T-helper 17 cell (primary cell): ENCODE results near the gene PRAC2. TPM values are rescaled to one million over a fixed set of nuclear protein-coding genes. Genes with fewer than 3 reads are reported as not detected.

Experiments used
- ATAC-seq: fragments of 150-1000 bp; cut with Tn5 transposase; 2 replicates; pipeline ENCODE4 v1.10.0; 2021; ENCODE audit warnings: mild to moderate bottlenecking, moderate library complexity
- DNase-seq, 3 donors: peaks; one replicate each; pipeline versions ENCODE4 v3.0.0 to v3.0.0-alpha.2; 2020 to 2021
- H3K9me3 ChIP-seq: one replicate; pipeline ENCODE4 v1.7.0; 2013; ENCODE audit warnings: low read length, mild to moderate bottlenecking; ENCODE audit not compliant: control insufficient read depth, poor library complexity, severe bottlenecking
- H3K27ac Mint-ChIP-seq: one replicate; pipeline ENCODE4 v1.8.0; 2022; ENCODE audit warnings: mild to moderate bottlenecking, moderate library complexity, mixed read lengths
- H3K27me3 Mint-ChIP-seq: one replicate; pipeline ENCODE4 v1.8.0; 2022; ENCODE audit warnings: mixed read lengths
- H3K36me3 Mint-ChIP-seq: one replicate; pipeline ENCODE4 v1.8.0; 2022; ENCODE audit warnings: low read depth, mixed read lengths
- H3K4me1 Mint-ChIP-seq: one replicate; pipeline ENCODE4 v1.8.0; 2022; ENCODE audit warnings: mild to moderate bottlenecking, mixed read lengths
- H3K4me3 Mint-ChIP-seq: one replicate; pipeline ENCODE4 v1.8.0; 2022; ENCODE audit warnings: mild to moderate bottlenecking, moderate library complexity, mixed read lengths
- total RNA-seq, 4 donors: library from RNA in 2 of 4; stranded (reverse) in 2 of 4; gene quantifications; one replicate each; pipeline ENCODE4 v1.2.3 and lab custom pipeline; 2022 to 2026

Gene PRAC2
- total RNA-seq, 2 donors from 2014 or later, result not detected

- Mint-ChIP-seq H3K4me3 (peak overlapping the region; percentile 31), H3K4me1 (peaks cover 21% of the 10 kb centered on the region), H3K36me3 (peaks cover 10% of the 10 kb centered on the region), H3K27ac (no peak overlapping the region), H3K27me3 (peaks cover 97% of the 10 kb centered on the region)
- DNase-seq (no peak), ATAC-seq (no peak)
- H3K9me3 ChIP-seq, result peaks cover 2% of the 10 kb centered on the region
Measured at GRCh38 chr17:48732688-48733629, 10.0 kb downstream of the PRAC2 start.

GRCh38 chr17:48733632-48734328, 10.8 kb downstream of the PRAC2 start:
- no peak for DNase-seq
- peaks cover 2% of the 10 kb centered on the region for H3K9me3 ChIP-seq
- Mint-ChIP-seq H3K4me3 (peak overlapping the region; percentile 31), H3K27ac (peak overlapping the region; percentile 39), H3K27me3 (peaks cover 97% of the 10 kb centered on the region), H3K36me3 (peaks cover 8% of the 10 kb centered on the region), H3K4me1 (peaks cover 16% of the 10 kb centered on the region)
- no peak for ATAC-seq

GRCh38 chr17:48734333-48735061, 11.5 kb downstream of the PRAC2 start:
- H3K27ac Mint-ChIP-seq, result peak overlapping the region; percentile 39
- no peak for ATAC-seq

GRCh38 chr17:48735062-48735351, 12.0 kb downstream of the PRAC2 start:
- no peak for ATAC-seq
- Mint-ChIP-seq H3K36me3 (peaks cover 10% of the 10 kb centered on the region), H3K4me3 (no peak overlapping the region), H3K27me3 (peaks cover 92% of the 10 kb centered on the region), H3K4me1 (peaks cover 15% of the 10 kb centered on the region), H3K27ac (no peak overlapping the region)
- peaks cover 2% of the 10 kb centered on the region for H3K9me3 ChIP-seq
- DNase-seq, result no peak

More at GRCh38 chr17:48734333-48735061, 11.5 kb downstream of the PRAC2 start:
- Mint-ChIP-seq H3K4me3 (peak overlapping the region; percentile 31), H3K27me3 (peaks cover 97% of the 10 kb centered on the region), H3K36me3 (peaks cover 10% of the 10 kb centered on the region), H3K4me1 (peaks cover 15% of the 10 kb centered on the region)
- DNase-seq, result no peak
- H3K9me3 ChIP-seq, result peaks cover 2% of the 10 kb centered on the region

- no peaks in the 10 kb centered on the region for H3K9me3 ChIP-seq
- Mint-ChIP-seq H3K27me3 (peaks cover 88% of the 10 kb centered on the region), H3K4me1 (peaks cover 15% of the 10 kb centered on the region), H3K27ac (no peak overlapping the region), H3K36me3 (peaks cover 8% of the 10 kb centered on the region), H3K4me3 (peak overlapping the region; percentile 37)
- ATAC-seq (no peak), DNase-seq (no peak)
Measured at GRCh38 chr17:48737330-48738043, 14.5 kb downstream of the PRAC2 start.

GRCh38 chr17:48738424-48738802, 15.4 kb downstream of the PRAC2 start:
- DNase-seq, result no peak
- ATAC-seq, result no peak
- H3K9me3 ChIP-seq, result no peaks in the 10 kb centered on the region
- no peak overlapping the region for H3K27ac Mint-ChIP-seq
- peaks cover 10% of the 10 kb centered on the region for H3K4me1 Mint-ChIP-seq
- H3K36me3 Mint-ChIP-seq, result peaks cover 7% of the 10 kb centered on the region
- H3K27me3 Mint-ChIP-seq, result peaks cover 88% of the 10 kb centered on the region
- peak overlapping the region; percentile 59 for H3K4me3 Mint-ChIP-seq

- Mint-ChIP-seq H3K4me3 (peak overlapping the region; percentile 59), H3K4me1 (peaks cover 5% of the 10 kb centered on the region), H3K27me3 (peaks cover 88% of the 10 kb centered on the region), H3K27ac (no peak overlapping the region), H3K36me3 (peaks cover 3% of the 10 kb centered on the region)
- DNase-seq (no peak), ATAC-seq (no peak)
- no peaks in the 10 kb centered on the region for H3K9me3 ChIP-seq
Measured at GRCh38 chr17:48738803-48739526, 16.0 kb downstream of the PRAC2 start.

- H3K36me3 Mint-ChIP-seq, result peaks cover 3% of the 10 kb centered on the region
- no peak overlapping the region for H3K4me3 Mint-ChIP-seq
- DNase-seq (no peak), ATAC-seq (no peak)
- no peak overlapping the region for H3K27ac Mint-ChIP-seq
- peaks cover 4% of the 10 kb centered on the region for H3K4me1 Mint-ChIP-seq
- H3K27me3 Mint-ChIP-seq, result peaks cover 88% of the 10 kb centered on the region
- H3K9me3 ChIP-seq, result no peaks in the 10 kb centered on the region
Measured at GRCh38 chr17:48740537-48740936, 17.6 kb downstream of the PRAC2 start.

GRCh38 chr17:48745381-48746275, 22.6 kb downstream of the PRAC2 start:
- DNase-seq (no peak), ATAC-seq (no peak)
- no peaks in the 10 kb centered on the region for H3K9me3 ChIP-seq
- Mint-ChIP-seq H3K36me3 (no peaks in the 10 kb centered on the region), H3K27me3 (peaks cover 85% of the 10 kb centered on the region), H3K4me1 (peaks cover 9% of the 10 kb centered on the region), H3K4me3 (no peak overlapping the region), H3K27ac (no peak overlapping the region)

GRCh38 chr17:48746916-48747444, 24.0 kb downstream of the PRAC2 start:
- Mint-ChIP-seq H3K4me1 (peaks cover 15% of the 10 kb centered on the region), H3K36me3 (peaks cover 5% of the 10 kb centered on the region), H3K27ac (peak overlapping the region; percentile 29), H3K27me3 (peaks cover 84% of the 10 kb centered on the region), H3K4me3 (no peak overlapping the region)
- no peak for ATAC-seq
- DNase-seq, result no peak
- H3K9me3 ChIP-seq, result no peaks in the 10 kb centered on the region
